ENCODE measurements around the gene RINL.

The RINL gene

DNA sequence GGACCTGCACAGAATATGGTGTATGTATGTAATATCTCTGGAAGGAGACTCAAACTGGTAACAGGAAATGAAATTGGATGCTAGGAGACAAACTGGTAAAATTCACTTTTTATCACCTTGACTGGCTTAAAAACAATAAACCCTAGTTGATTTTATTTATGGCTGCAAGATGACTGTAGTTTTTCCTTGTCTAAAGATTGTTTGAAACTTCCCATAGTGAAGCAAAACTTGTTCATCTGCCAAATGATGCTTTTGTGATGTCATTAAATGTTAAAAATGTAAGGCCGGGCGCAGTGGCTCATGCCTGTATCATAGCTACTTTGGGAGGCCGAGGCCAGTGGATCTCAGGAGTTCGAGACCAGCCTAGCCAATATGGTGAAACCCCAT lies 44.0 kb downstream of the RINL start:
- no peak overlapping the region for H3K23ac ChIP-seq (ENCODE audit: low read depth, low read length, poor library complexity)
- H4K8ac ChIP-seq (ENCODE audit: low read depth, low read length) = no peak overlapping the region
- no peak overlapping the region for H3K14ac ChIP-seq (ENCODE audit: low read length)
- H3K27ac ChIP-seq (replicated peaks; ENCODE audit: low read length) = no peak overlapping the region
- no CpG with 5 or more reads among the region's 4 CpGs for WGBS, 2 donors (ENCODE audit: extremely low coverage in 2 of 2, insufficient read length in 2 of 2, insufficient replicate concordance in 1 of 2)
- no peaks in the 10 kb centered on the region for H3K27me3 ChIP-seq (ENCODE audit: control insufficient read depth in 3 of 3, insufficient read depth in 3 of 3, low read depth in 1 of 3, low read length in 3 of 3)
- no peak overlapping the region for H3K4ac ChIP-seq (ENCODE audit: low read length)
- H2BK120ac ChIP-seq (ENCODE audit: low read depth, low read length) = no peak overlapping the region
- H2BK15ac ChIP-seq (ENCODE audit: low read length) = no peak overlapping the region
- H3K9ac ChIP-seq (ENCODE audit: low read depth, low read length, poor library complexity) = no peak overlapping the region
- H3K18ac ChIP-seq (ENCODE audit: low read length) = no peak overlapping the region
- H3K36me3 ChIP-seq (replicated peaks in 1 of 2; ENCODE audit: control insufficient read depth in 2 of 2, insufficient read depth in 2 of 2, low read length in 2 of 2) = peaks cover 35 to 54% of the 10 kb centered on the region in 2 donors
- no peak overlapping the region for H3K4me3 ChIP-seq (ENCODE audit: low read length in 2 of 2)
- H2AFZ ChIP-seq (ENCODE audit: low read length) = no peak overlapping the region
- no peak overlapping the region for H3K4me2 ChIP-seq (ENCODE audit: insufficient read depth, low read length, poor library complexity, severe bottlenecking)
- H3K79me1 ChIP-seq (ENCODE audit: low read depth, low read length) = no peaks in the 10 kb centered on the region
- no peak for DNase-seq (ENCODE audit: low spot score)
- H3K4me1 ChIP-seq (ENCODE audit: control insufficient read depth in 2 of 2, insufficient read depth in 1 of 2, low read depth in 1 of 2, low read length in 2 of 2) = peaks cover 0 to 4% of the 10 kb centered on the region in 2 donors
- no peak overlapping the region for H2BK12ac ChIP-seq (ENCODE audit: low read length)
- H3K9me3 ChIP-seq (replicated peaks in 1 of 2; ENCODE audit: control insufficient read depth in 2 of 2, insufficient read depth in 1 of 2, low read depth in 1 of 2, low read length in 2 of 2) = no peaks in the 10 kb centered on the region
- no peak overlapping the region for H4K91ac ChIP-seq (ENCODE audit: low read depth, low read length, poor library complexity)
- no peak overlapping the region for H2AK5ac ChIP-seq (ENCODE audit: low read depth, low read length)
- no peak overlapping the region for H2BK5ac ChIP-seq (ENCODE audit: low read length)

DNA sequence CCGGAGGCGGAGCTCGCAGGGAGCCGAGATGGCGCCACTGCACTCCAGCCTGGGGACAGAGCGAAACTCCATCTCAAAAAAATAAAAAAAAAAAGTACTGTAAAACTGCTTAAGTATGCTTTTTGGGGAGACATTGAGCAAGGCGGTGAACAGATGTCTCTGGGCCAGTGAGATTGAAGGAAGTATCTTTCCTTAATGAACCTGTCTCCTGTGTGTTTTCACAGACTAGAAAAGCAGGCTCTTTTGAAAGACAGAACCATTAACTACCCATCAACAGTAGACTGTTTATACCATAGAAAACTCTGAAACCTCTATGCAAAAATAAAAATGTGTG lies 45.0 kb downstream of the RINL start:
- no peak overlapping the region for H2BK5ac ChIP-seq (ENCODE audit: low read length)
- H3K4me3 ChIP-seq (ENCODE audit: low read length in 2 of 2) = no peak overlapping the region
- H2BK15ac ChIP-seq (ENCODE audit: low read length) = no peak overlapping the region
- no peak overlapping the region for H2BK12ac ChIP-seq (ENCODE audit: low read length)
- no peaks in the 10 kb centered on the region for H3K27me3 ChIP-seq (ENCODE audit: control insufficient read depth in 3 of 3, insufficient read depth in 3 of 3, low read depth in 1 of 3, low read length in 3 of 3)
- no peaks in the 10 kb centered on the region for H3K79me1 ChIP-seq (ENCODE audit: low read depth, low read length)
- no peaks in the 10 kb centered on the region for H3K9me3 ChIP-seq (replicated peaks in 1 of 2; ENCODE audit: control insufficient read depth in 2 of 2, insufficient read depth in 1 of 2, low read depth in 1 of 2, low read length in 2 of 2)
- peaks cover 25 to 52% of the 10 kb centered on the region in 2 donors for H3K36me3 ChIP-seq (replicated peaks in 1 of 2; ENCODE audit: control insufficient read depth in 2 of 2, insufficient read depth in 2 of 2, low read length in 2 of 2)
- H4K8ac ChIP-seq (ENCODE audit: low read depth, low read length) = no peak overlapping the region
- H2BK120ac ChIP-seq (ENCODE audit: low read depth, low read length) = no peak overlapping the region
- no CpG with 5 or more reads among the region's 7 CpGs for WGBS, 2 donors (ENCODE audit: extremely low coverage in 2 of 2, insufficient read length in 2 of 2, insufficient replicate concordance in 1 of 2)
- H3K9ac ChIP-seq (ENCODE audit: low read depth, low read length, poor library complexity) = no peak overlapping the region
- H3K14ac ChIP-seq (ENCODE audit: low read length) = no peak overlapping the region
- no peak overlapping the region for H3K4me2 ChIP-seq (ENCODE audit: insufficient read depth, low read length, poor library complexity, severe bottlenecking)
- H3K4ac ChIP-seq (ENCODE audit: low read length) = no peak overlapping the region
- no peak overlapping the region for H2AFZ ChIP-seq (ENCODE audit: low read length)
- no peak overlapping the region for H3K18ac ChIP-seq (ENCODE audit: low read length)
- no peak overlapping the region for H3K23ac ChIP-seq (ENCODE audit: low read depth, low read length, poor library complexity)
- no peak overlapping the region for H4K91ac ChIP-seq (ENCODE audit: low read depth, low read length, poor library complexity)
- peaks cover 0 to 4% of the 10 kb centered on the region in 2 donors for H3K4me1 ChIP-seq (ENCODE audit: control insufficient read depth in 2 of 2, insufficient read depth in 1 of 2, low read depth in 1 of 2, low read length in 2 of 2)
- DNase-seq (ENCODE audit: low spot score) = no peak
- no peak overlapping the region for H2AK5ac ChIP-seq (ENCODE audit: low read depth, low read length)
- no peak overlapping the region for H3K27ac ChIP-seq (replicated peaks; ENCODE audit: low read length)

DNA sequence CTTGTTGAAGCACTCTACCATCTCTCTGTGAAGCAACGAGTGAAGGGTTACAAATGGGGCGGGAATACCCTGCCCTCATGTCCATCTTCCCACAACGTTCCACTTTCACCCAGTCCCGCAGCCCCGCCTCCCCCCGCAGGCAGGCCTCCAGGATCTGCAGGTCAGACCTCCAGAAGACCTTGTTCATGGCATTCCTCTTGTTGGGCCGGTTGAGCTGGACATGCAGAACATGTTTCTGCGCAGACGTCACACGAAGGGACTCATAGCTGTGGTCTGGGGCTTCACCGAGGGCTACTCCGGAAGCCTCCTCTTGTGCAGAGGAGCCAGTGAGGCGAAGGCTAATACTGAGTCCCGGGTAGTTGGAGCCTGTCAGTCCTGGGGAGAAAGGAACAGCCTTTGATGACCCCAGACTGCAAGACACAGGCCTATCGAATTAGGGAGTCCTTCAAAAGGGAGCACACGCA lies 46.9 kb downstream of the RINL start:
- H2BK12ac ChIP-seq (ENCODE audit: low read length) = no peak overlapping the region
- no peak overlapping the region for H2BK5ac ChIP-seq (ENCODE audit: low read length)
- peak overlapping the region; percentile 50 for H3K27ac ChIP-seq (replicated peaks; ENCODE audit: low read length)
- H3K14ac ChIP-seq (ENCODE audit: low read length) = no peak overlapping the region
- H2BK120ac ChIP-seq (ENCODE audit: low read depth, low read length) = no peak overlapping the region
- H3K4ac ChIP-seq (ENCODE audit: low read length) = no peak overlapping the region
- H3K4me2 ChIP-seq (ENCODE audit: insufficient read depth, low read length, poor library complexity, severe bottlenecking) = peak overlapping the region; percentile 58
- peak overlapping the region; percentile 92 for H3K9ac ChIP-seq (ENCODE audit: low read depth, low read length, poor library complexity)
- H3K4me3 ChIP-seq (ENCODE audit: low read length in 2 of 2) = peak overlapping the region; percentile 75 to 81
- peak overlapping the region; percentile 98 for H3K18ac ChIP-seq (ENCODE audit: low read length)
- peaks cover 14 to 47% of the 10 kb centered on the region in 2 donors for H3K36me3 ChIP-seq (replicated peaks in 1 of 2; ENCODE audit: control insufficient read depth in 2 of 2, insufficient read depth in 2 of 2, low read length in 2 of 2)
- H3K23ac ChIP-seq (ENCODE audit: low read depth, low read length, poor library complexity) = peak overlapping the region; percentile 9
- no CpG with 5 or more reads among the region's 16 CpGs for WGBS, 2 donors (ENCODE audit: extremely low coverage in 2 of 2, insufficient read length in 2 of 2, insufficient replicate concordance in 1 of 2)
- peak overlapping the region; percentile 93 for H2AFZ ChIP-seq (ENCODE audit: low read length)
- no peaks in the 10 kb centered on the region for H3K27me3 ChIP-seq (ENCODE audit: control insufficient read depth in 3 of 3, insufficient read depth in 3 of 3, low read depth in 1 of 3, low read length in 3 of 3)
- H2BK15ac ChIP-seq (ENCODE audit: low read length) = peak overlapping the region; percentile 7
- H2AK5ac ChIP-seq (ENCODE audit: low read depth, low read length) = peak overlapping the region; percentile 53
- H3K9me3 ChIP-seq (replicated peaks in 1 of 2; ENCODE audit: control insufficient read depth in 2 of 2, insufficient read depth in 1 of 2, low read depth in 1 of 2, low read length in 2 of 2) = no peaks in the 10 kb centered on the region
- no peak overlapping the region for H4K91ac ChIP-seq (ENCODE audit: low read depth, low read length, poor library complexity)
- no peak for DNase-seq (ENCODE audit: low spot score)
- peaks cover 0 to 4% of the 10 kb centered on the region in 2 donors for H3K4me1 ChIP-seq (ENCODE audit: control insufficient read depth in 2 of 2, insufficient read depth in 1 of 2, low read depth in 1 of 2, low read length in 2 of 2)
- peak overlapping the region; percentile 94 for H4K8ac ChIP-seq (ENCODE audit: low read depth, low read length)
- H3K79me1 ChIP-seq (ENCODE audit: low read depth, low read length) = peaks cover 3% of the 10 kb centered on the region

DNA sequence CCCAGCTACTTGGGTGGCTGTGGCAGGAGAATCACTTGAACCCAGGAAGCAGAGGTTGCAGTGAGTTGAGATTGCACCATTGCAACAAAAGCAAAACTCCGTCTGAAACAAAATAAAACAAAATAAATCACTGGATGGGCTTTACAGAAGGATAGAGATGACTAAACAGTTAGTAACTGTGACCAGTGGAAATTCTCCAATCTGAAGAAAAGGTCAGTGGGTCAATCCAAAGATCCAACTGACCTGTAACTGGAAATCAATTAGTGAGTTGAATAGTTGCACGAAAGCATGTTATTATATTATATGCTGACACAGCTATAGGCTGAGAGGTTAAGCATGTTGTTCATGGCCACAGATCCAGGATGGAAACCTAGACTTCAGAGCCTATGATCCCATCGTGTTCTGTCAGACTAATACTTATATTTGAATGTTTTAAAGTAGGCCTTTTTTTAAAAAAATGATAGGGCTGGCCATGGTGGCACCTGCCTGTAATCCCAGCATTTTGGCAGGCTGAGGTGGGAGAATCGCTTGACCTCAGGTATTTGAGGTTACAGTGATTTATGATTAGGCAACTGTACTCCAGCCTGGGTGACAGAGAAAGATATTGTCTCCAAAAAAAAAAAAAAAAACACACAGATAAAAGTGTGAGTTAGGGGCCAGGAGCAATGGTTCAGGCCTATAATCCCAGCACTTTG lies 47.9 kb downstream of the RINL start:
- no peak overlapping the region for H3K4me3 ChIP-seq (ENCODE audit: low read length in 2 of 2)
- H3K9ac ChIP-seq (ENCODE audit: low read depth, low read length, poor library complexity) = no peak overlapping the region
- WGBS, 2 donors (ENCODE audit: extremely low coverage in 2 of 2, insufficient read length in 2 of 2, insufficient replicate concordance in 1 of 2) = no CpG with 5 or more reads among the region's 4 CpGs
- no peak overlapping the region for H4K8ac ChIP-seq (ENCODE audit: low read depth, low read length)
- H3K9me3 ChIP-seq (replicated peaks in 1 of 2; ENCODE audit: control insufficient read depth in 2 of 2, insufficient read depth in 1 of 2, low read depth in 1 of 2, low read length in 2 of 2) = no peaks in the 10 kb centered on the region
- H3K14ac ChIP-seq (ENCODE audit: low read length) = no peak overlapping the region
- no peak overlapping the region for H2BK15ac ChIP-seq (ENCODE audit: low read length)
- H2BK5ac ChIP-seq (ENCODE audit: low read length) = no peak overlapping the region
- no peak overlapping the region for H2BK120ac ChIP-seq (ENCODE audit: low read depth, low read length)
- H2BK12ac ChIP-seq (ENCODE audit: low read length) = no peak overlapping the region
- no peak overlapping the region for H4K91ac ChIP-seq (ENCODE audit: low read depth, low read length, poor library complexity)
- H2AFZ ChIP-seq (ENCODE audit: low read length) = no peak overlapping the region
- no peaks in the 10 kb centered on the region for H3K27me3 ChIP-seq (ENCODE audit: control insufficient read depth in 3 of 3, insufficient read depth in 3 of 3, low read depth in 1 of 3, low read length in 3 of 3)
- H3K23ac ChIP-seq (ENCODE audit: low read depth, low read length, poor library complexity) = no peak overlapping the region
- no peak overlapping the region for H3K4ac ChIP-seq (ENCODE audit: low read length)
- H3K4me1 ChIP-seq (ENCODE audit: control insufficient read depth in 2 of 2, insufficient read depth in 1 of 2, low read depth in 1 of 2, low read length in 2 of 2) = peaks cover 0 to 4% of the 10 kb centered on the region in 2 donors
- DNase-seq (ENCODE audit: low spot score) = no peak
- H3K36me3 ChIP-seq (replicated peaks in 1 of 2; ENCODE audit: control insufficient read depth in 2 of 2, insufficient read depth in 2 of 2, low read length in 2 of 2) = peaks cover 6 to 37% of the 10 kb centered on the region in 2 donors
- H3K4me2 ChIP-seq (ENCODE audit: insufficient read depth, low read length, poor library complexity, severe bottlenecking) = no peak overlapping the region
- peaks cover 3% of the 10 kb centered on the region for H3K79me1 ChIP-seq (ENCODE audit: low read depth, low read length)
- no peak overlapping the region for H3K18ac ChIP-seq (ENCODE audit: low read length)
- H2AK5ac ChIP-seq (ENCODE audit: low read depth, low read length) = no peak overlapping the region
- H3K27ac ChIP-seq (replicated peaks; ENCODE audit: low read length) = no peak overlapping the region

All from neuronal stem cell (in vitro differentiated cells).